Stimulated activated naive CD8-positive, alpha-beta T cell treated with anti-CD3 and anti-CD28 coated beads, Interleukin-15, amount 100 ng/mL, for 72 hours (primary cell): Measurements from ENCODE around the gene IRGM.
"Not testable (repeated sequence)": the region's sequence is repeated elsewhere in the genome, so short reads cannot be mapped to it uniquely, and the experiment has no call there.

ENCODE experiments used
- ATAC-seq: fragments of 150-1000 bp; cut with Tn5 transposase; 2 replicates; pipeline ENCODE4 v1.10.0; 2021; ENCODE audit warnings: mild to moderate bottlenecking, moderate library complexity
- DNase-seq, 2 donors: peaks; one replicate each; pipeline ENCODE4 v3.0.0; 2021 to 2022
- H3K27ac Mint-ChIP-seq, 2 donors: one replicate each; pipeline ENCODE4 v1.8.0; 2022; ENCODE audit warnings: mild to moderate bottlenecking in 2 of 2, mixed read lengths in 2 of 2, moderate library complexity in 2 of 2
- H3K27me3 Mint-ChIP-seq: one replicate; pipeline ENCODE4 v1.8.0; 2022; ENCODE audit warnings: mixed read lengths
- H3K4me1 Mint-ChIP-seq: one replicate; pipeline ENCODE4 v1.8.0; 2022; ENCODE audit warnings: mild to moderate bottlenecking, mixed read lengths
- H3K4me3 Mint-ChIP-seq, 2 donors: one replicate each; pipeline ENCODE4 v1.8.0; 2022; ENCODE audit warnings: mild to moderate bottlenecking in 2 of 2, mixed read lengths in 2 of 2, moderate library complexity in 1 of 2
- H3K9me3 Mint-ChIP-seq, 2 donors: one replicate each; pipeline ENCODE4 v1.8.0; 2022; ENCODE audit warnings: mixed read lengths in 2 of 2

IRGM gene, protein sequence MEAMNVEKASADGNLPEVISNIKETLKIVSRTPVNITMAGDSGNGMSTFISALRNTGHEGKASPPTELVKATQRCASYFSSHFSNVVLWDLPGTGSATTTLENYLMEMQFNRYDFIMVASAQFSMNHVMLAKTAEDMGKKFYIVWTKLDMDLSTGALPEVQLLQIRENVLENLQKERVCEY

DNA sequence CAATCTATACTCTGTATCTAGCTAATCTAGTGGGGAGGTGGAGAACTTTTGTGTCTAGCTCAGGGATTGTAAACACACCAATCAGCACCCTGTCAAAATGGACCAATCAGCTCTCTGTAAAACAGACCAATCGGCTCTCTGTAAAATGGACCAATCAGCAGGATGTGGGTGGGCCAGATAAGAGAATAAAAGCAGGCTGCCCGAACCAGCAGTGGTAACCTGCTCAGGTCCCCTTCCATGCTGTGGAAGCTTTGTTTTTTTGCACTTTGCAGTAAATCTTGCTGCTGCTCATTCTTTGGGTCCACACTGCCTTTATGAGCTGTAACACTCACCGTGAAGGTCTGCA, at the start of gene IRGM:
IRGM (plus strand) TSS at position 214 of the 346 bp plus-strand sequence. CDS start 1,603 bp downstream, outside the sequence.
- peak; percentile 45 for ATAC-seq
- Mint-ChIP-seq H3K27ac (peak within 1 kb of the TSS; percentile 98), H3K4me1 (peaks cover 35% of the 10 kb centered on the region), H3K4me3 (peak within 1 kb of the TSS; percentile 79 to 86)
- not testable (repeated sequence) for DNase-seq, H3K9me3 Mint-ChIP-seq, H3K27me3 Mint-ChIP-seq

DNA sequence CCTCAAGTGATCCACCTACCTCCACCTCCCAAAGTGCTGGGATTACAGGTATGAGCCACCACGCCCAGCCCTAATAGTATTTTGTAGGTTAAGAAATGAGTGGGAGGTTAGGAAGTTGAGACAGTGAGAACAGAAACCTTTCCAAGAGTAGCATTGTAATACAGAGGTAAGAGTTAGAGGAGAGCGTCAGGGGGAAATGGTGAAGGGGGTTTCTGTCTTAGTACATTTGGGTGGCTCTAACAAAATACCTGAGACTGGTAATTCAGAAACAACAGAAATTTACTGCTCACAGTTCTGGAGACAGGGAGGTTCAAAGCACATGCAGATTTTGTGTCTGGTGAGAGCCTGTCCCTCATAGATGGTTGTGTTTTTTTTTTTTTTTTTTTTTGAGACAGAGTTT, 48.9 kb upstream of the IRGM start:
- DNase-seq, result no peak
- Mint-ChIP-seq H3K9me3 (peaks cover 0 to 9% of the 10 kb centered on the region in 2 donors), H3K4me3 (no peak overlapping the region), H3K27me3 (peaks cover 6% of the 10 kb centered on the region), H3K4me1 (peaks cover 22% of the 10 kb centered on the region), H3K27ac (peak overlapping the region in 1 of 2 donors; percentile 21)
- peak; percentile 74 for ATAC-seq

DNA sequence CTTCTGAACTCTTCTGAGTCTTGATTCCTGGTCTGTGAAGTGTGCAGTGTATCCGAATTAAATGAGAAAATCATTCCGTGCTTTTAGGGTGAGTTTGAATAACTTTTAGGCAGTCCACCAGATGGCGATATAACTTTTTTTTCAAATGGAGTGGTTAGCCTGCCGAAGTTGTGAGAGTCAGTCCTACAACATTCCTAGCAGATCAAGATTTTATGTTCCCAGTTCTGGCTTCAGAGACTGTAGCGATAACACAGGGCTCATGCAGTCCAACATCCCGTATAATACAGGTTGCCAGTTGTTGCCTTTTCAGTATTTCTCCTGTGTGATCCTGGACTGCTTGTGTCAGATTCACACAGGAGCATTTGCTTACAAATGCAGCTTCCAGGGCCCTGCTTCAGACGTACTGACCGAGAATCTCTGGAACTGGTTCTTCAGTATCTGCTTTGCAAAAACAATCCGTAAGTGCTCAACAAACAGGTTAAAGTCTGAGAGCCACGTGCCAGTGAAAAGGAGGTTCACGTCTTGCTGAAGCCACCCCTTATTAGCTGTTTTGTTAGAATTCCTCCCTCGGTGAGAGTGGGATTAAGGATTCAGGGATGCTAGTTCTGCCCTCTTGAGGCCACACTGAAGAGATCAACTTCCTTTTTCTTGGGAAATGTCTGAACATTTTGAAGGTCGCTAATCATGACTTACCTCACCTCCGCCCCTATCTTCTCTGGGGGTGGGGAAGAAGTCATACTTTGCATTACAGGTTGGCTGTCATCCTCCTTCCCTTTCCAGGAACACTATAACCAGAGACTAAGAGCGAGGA, 45.0 kb upstream of the IRGM start:
- Mint-ChIP-seq H3K27me3 (peaks cover 6% of the 10 kb centered on the region), H3K27ac (no peak overlapping the region), H3K9me3 (peaks cover 0 to 5% of the 10 kb centered on the region in 2 donors), H3K4me3 (no peak overlapping the region), H3K4me1 (peaks cover 20% of the 10 kb centered on the region)
- peak; percentile 65 for ATAC-seq
- no peak for DNase-seq

DNA sequence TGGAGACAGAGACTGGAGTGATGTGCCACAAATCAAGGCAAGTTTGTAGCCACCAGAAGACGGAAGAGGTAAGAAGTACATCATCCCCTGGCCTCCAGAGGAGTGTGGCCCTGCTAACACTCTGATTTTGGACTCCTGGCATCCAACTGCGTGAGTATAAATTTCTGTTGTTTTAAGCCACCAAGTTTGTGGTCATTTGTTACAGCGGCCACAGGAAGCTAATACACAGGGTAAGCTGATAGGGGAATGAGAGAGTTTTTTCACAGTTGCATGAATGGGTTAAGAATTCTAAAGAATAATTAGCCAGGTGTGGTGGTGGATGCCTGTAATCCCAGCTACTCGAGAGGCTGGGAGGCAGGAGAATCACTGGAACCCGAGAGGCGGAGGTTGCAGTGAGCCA, 41.9 kb upstream of the IRGM start:
- Mint-ChIP-seq H3K4me3 (no peak overlapping the region), H3K27ac (no peak overlapping the region), H3K4me1 (peaks cover 7% of the 10 kb centered on the region), H3K27me3 (peaks cover 6% of the 10 kb centered on the region), H3K9me3 (peaks cover 0 to 5% of the 10 kb centered on the region in 2 donors)
- no peak for DNase-seq
- no peak for ATAC-seq

DNA sequence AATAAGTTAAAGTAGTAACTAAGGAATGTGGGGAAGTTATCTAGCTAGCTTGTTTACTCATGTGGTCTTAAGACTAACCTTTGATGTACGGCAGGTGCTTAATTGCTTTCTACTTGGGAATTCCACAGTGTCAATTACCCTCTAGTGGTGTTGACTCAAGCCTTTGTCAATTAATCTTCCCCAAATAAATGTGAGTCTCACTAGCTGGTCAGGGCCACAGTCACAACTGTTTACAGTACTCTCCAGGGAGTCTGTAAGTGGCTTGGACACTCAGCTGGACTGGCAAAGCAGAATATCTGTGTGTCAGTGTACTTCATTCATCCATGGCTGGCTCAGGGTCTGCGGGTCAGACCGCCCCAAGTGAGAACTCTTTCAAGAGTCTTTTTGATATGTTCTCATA, 37.0 kb upstream of the IRGM start:
- Mint-ChIP-seq H3K4me3 (no peak overlapping the region), H3K27ac (no peak overlapping the region), H3K27me3 (no peaks in the 10 kb centered on the region), H3K9me3 (peaks cover 0 to under 1% of the 10 kb centered on the region in 2 donors), H3K4me1 (no peaks in the 10 kb centered on the region)
- no peak for DNase-seq
- ATAC-seq, result no peak

DNA sequence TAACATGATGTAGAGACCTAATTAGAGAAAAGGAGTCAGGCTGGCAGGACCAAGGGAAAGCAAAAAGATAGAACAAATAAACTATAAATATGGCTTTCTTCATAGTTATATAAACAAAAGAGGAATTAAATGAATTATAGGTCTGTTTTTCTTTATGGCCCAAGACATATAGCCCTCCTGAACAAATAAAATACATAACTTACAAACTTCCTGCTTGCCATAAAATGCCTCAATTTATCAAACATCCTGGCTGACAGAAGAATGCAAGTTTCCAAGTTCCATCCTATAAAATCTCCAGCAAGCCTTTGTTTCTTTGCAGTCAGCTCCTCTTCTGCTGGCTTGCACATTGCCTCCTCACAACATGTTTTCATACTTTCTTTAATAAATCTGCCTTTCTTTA, 31.3 kb upstream of the IRGM start:
- DNase-seq (no peak), ATAC-seq (no peak)
- Mint-ChIP-seq H3K4me1 (no peaks in the 10 kb centered on the region), H3K27ac (no peak overlapping the region), H3K27me3 (no peaks in the 10 kb centered on the region), H3K4me3 (no peak overlapping the region), H3K9me3 (peaks cover 26 to 29% of the 10 kb centered on the region in 2 donors)

DNA sequence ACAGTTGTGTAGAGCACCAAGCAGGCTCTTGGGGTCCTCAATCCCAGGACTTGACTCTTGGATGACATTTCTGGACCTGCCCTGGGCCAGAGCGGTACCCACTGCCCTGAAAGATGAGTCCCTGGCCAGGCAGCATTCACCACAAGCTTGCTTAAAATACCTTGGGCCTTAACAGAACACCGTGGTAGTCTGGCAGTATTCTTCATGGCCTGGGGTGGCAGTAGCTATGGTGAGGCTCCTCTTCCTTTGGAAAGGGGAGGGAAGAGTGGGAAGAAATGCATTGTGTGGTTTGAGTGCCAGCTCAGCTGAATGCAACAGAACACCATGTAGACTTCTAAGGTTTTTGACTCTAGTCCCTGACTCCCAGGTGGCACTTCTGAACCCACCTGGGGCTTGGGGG, 29.4 kb upstream of the IRGM start:
- no peaks in the 10 kb centered on the region for H3K4me1 Mint-ChIP-seq
- H3K27me3 Mint-ChIP-seq, result no peaks in the 10 kb centered on the region
- H3K27ac Mint-ChIP-seq, result no peak overlapping the region
- no peak for ATAC-seq
- H3K4me3 Mint-ChIP-seq, result no peak overlapping the region
- DNase-seq, result no peak
- H3K9me3 Mint-ChIP-seq, result peaks cover 28 to 33% of the 10 kb centered on the region in 2 donors

DNA sequence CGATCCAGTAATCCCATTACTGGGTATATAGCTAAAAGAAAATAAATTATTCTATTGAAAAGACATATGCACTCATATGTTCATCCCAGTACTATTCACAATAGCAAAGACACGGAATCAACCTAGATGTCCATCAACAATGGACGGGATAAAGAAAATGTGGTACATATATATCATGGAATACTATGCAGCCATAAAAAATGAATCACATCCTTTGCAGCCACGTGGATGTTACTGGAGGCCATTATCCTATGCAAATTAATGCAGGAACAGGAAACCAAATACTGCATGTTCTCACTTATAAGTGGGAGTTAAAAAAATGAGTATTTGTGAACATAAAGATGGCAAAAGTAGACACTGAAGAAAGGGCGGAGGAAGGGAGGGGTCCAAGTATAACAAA, 16.6 kb upstream of the IRGM start:
- Mint-ChIP-seq H3K4me3 (no peak overlapping the region), H3K27me3 (no peaks in the 10 kb centered on the region), H3K4me1 (no peaks in the 10 kb centered on the region), H3K27ac (no peak overlapping the region), H3K9me3 (peaks cover 19 to 31% of the 10 kb centered on the region in 2 donors)
- ATAC-seq, result no peak
- no peak for DNase-seq

DNA sequence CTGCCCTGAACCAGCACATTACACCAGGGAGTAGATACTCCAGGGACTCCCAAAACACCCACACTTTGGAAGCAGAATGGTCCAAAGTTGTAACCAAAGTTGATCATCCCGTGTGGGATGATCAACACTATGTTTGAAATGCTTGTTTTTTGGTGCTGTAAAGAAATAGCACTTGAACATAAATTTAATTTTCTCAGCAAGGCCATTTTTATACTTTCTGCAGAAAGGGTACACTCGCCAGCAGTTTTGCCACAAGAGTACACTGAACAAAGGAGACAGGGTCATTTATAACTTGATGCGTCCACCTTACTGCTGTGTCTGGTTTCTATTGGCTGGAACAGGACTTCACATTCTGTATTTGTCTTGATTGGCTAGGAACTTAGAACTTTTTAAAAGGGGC, 14.5 kb upstream of the IRGM start:
- H3K27me3 Mint-ChIP-seq, ATAC-seq, H3K27ac Mint-ChIP-seq, H3K4me1 Mint-ChIP-seq, DNase-seq, H3K4me3 Mint-ChIP-seq: not testable (repeated sequence)
- H3K9me3 Mint-ChIP-seq, result peaks cover 19 to 31% of the 10 kb centered on the region in 2 donors

DNA sequence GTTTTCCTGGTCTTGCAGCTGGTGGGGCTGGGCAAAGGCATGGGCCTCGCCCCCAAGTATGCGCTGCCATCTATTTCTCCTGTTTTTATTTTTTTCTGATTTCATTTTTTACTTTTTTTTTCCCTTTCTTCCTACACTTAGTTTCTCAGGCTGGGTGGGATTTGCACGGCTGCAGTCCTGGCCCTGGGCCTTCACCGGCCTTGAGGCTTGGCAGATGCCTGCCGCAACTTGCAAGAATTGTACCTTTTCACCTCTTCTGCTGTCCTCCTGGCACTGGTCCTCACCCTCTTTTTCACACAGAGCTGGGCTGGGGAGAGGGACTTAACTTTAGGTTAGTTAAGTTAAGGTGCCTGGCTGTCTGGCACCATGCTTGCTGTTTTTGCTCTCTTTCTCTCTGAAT, 10.3 kb upstream of the IRGM start:
- ATAC-seq (no peak), DNase-seq (no peak)
- H3K4me1 Mint-ChIP-seq, result peaks cover 9% of the 10 kb centered on the region
- H3K4me3 Mint-ChIP-seq, result no peak overlapping the region
- H3K27me3 Mint-ChIP-seq, result no peaks in the 10 kb centered on the region
- H3K9me3 Mint-ChIP-seq, result peaks cover 9 to 13% of the 10 kb centered on the region in 2 donors
- H3K27ac Mint-ChIP-seq, result no peak overlapping the region

DNA sequence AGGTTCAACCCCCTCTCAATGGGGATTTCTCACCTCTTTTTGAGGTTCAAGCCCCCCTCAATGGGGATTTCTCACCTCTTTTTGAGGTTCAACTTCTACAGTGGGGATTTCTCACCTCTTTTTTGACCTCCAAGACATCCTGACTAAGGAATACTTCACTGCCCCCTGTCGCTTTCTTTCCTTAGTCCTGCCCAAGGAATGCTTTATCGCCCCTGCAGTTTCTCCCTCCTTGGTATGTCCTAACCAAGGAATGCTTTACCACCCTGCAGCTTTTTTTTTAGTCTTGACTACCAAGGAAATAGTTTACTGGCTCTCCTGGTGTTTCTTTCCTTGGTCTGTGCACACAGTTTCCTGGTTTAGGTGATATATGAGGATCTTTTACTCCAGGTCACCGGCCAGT, 9.6 kb upstream of the IRGM start:
- peaks cover 8 to 9% of the 10 kb centered on the region in 2 donors for H3K9me3 Mint-ChIP-seq
- no peak for DNase-seq
- H3K27ac Mint-ChIP-seq, result no peak overlapping the region

DNA sequence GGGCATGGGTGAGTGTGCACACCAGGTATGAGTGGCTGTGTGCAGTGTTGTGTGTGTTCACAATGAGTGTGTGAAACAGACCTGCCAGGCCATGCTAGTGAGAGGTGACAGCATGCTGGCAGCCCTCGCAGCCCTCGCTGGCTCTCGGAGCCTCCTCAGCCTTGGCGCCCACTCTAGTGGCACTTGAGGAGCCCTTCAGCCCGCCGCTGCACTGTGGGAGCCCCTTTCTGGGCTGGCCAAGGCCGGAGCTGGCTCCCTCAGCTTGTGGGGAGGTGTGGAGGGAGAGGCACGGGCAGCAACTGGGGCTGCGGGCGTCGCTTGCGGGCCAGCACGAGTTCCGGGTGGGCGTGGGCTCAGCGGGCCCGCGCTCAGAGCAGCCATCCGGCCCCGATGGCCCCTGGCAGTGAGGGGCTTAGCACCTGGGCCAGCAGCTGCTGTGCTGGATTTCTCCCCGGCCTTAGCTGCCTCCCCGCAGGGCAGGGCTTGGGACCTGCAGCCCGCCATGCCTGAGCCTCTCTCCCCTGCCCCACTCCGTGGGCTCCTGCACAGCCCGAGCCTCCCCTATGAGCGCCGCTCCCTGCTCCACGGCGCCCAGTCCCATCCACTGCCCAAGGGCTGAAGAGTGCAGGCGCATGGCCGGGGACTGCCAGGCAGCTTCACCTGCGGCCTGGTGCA, 999 bp upstream of the IRGM start:
- DNase-seq, H3K27me3 Mint-ChIP-seq, H3K9me3 Mint-ChIP-seq, H3K27ac Mint-ChIP-seq, ATAC-seq, H3K4me3 Mint-ChIP-seq: not testable (repeated sequence)
- peaks cover 29% of the 10 kb centered on the region for H3K4me1 Mint-ChIP-seq

More for the DNA sequence above, 9.6 kb upstream of the IRGM start:
- peaks cover 9% of the 10 kb centered on the region for H3K4me1 Mint-ChIP-seq
- no peaks in the 10 kb centered on the region for H3K27me3 Mint-ChIP-seq
- no peak for ATAC-seq
- no peak overlapping the region for H3K4me3 Mint-ChIP-seq

DNA sequence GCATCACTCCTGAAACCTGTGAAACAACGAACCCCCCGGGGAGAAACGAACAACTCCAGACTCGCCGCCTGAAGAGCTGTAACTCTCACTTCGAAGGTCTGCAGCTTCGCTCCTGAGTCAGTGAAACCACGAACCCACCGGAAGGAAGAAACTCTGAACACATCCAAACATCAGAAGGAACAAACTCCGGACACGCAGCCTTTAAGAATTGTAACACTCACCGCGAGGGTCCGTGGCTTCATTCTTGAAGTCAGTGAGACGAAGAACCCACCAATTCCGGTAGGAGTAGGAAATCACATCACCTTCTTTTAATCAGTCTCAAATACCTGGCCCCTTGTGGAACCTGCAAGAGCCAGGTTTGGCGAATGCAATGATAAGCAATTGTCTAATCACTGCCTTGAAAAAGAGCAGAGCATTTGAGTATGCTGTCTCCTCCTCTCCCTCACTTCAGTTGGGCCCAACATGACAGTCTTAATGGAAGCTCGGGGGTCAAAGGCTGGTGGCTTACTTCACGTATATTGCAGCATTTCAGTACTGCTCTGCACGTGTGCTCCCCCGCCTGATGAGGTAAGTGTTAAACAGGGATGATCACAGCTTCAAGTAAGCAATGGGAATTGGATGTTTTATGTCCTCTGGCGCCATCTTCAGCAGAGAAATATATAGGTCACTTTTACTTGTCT, 473 bp downstream of the IRGM start:
- Mint-ChIP-seq H3K9me3 (no peaks in the 10 kb centered on the region), H3K27ac (peak overlapping the region; percentile 98), H3K27me3 (no peaks in the 10 kb centered on the region), H3K4me1 (peaks cover 35% of the 10 kb centered on the region), H3K4me3 (peak overlapping the region; percentile 79 to 86)
- ATAC-seq, result peak; percentile 94
- DNase-seq, result peak; percentile 70 to 76

DNA sequence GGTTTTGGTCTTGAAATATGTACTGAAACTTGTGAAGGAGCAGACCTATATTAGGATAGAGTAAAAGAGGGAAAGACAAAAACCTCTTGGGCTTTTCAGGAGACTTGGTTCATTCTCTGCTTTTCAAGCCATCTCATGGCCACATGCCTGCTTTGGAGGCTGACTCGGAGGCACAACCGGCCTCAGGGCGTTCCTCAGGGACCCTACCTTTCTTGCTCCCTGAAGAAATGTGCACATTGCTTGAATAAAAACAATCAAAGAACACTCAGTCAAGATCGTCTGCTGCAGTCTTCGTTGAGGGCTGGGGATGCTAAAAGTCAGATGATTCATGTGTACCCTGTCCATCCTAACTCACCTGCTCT, 994 bp downstream of the IRGM start:
- Mint-ChIP-seq H3K4me1 (peaks cover 35% of the 10 kb centered on the region), H3K27me3 (no peaks in the 10 kb centered on the region), H3K9me3 (no peaks in the 10 kb centered on the region), H3K27ac (peak overlapping the region in 1 of 2 donors; percentile 98), H3K4me3 (peak overlapping the region in 1 of 2 donors; percentile 86)
- DNase-seq (no peak), ATAC-seq (no peak)

DNA sequence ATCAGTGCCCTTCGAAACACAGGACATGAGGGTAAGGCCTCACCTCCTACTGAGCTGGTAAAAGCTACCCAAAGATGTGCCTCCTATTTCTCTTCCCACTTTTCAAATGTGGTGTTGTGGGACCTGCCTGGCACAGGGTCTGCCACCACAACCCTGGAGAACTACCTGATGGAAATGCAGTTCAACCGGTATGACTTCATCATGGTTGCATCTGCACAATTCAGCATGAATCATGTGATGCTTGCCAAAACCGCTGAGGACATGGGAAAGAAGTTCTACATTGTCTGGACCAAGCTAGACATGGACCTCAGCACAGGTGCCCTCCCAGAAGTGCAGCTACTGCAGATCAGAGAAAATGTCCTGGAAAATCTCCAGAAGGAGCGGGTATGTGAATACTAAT, 1.9 kb downstream of the IRGM start:
- DNase-seq, result no peak
- H3K27ac Mint-ChIP-seq, result no peak overlapping the region
- peaks cover 35% of the 10 kb centered on the region for H3K4me1 Mint-ChIP-seq
- no peak overlapping the region for H3K4me3 Mint-ChIP-seq
- ATAC-seq, result no peak
- no peaks in the 10 kb centered on the region for H3K27me3 Mint-ChIP-seq
- no peaks in the 10 kb centered on the region for H3K9me3 Mint-ChIP-seq

DNA sequence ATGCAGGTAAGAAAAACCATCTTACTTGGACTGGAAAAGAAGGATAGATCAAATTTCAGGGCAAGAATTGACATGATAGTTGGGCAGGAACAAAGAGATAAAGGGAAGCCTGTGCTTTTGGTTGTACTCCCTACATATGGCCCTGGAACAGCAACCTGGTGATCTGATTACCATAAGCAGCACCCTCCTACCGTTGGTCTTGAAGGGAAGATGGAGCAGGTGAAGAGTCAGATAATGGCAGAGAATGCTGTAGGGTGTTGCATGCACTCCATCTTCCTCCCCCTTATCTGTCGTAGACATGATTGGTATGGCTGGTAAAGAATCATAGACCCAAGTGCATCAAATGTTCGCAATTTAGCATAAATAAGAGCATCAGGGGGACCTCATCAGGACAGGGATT, 4.7 kb downstream of the IRGM start:
- H3K27me3 Mint-ChIP-seq, result no peaks in the 10 kb centered on the region
- ATAC-seq (no peak), DNase-seq (no peak)
- no peak overlapping the region for H3K27ac Mint-ChIP-seq
- H3K4me3 Mint-ChIP-seq, result no peak overlapping the region
- H3K9me3 Mint-ChIP-seq, result no peaks in the 10 kb centered on the region
- peaks cover 40% of the 10 kb centered on the region for H3K4me1 Mint-ChIP-seq
